ENCODE data around the gene TAAR1. TPM values are rescaled to one million over a fixed set of nuclear protein-coding genes. Genes with fewer than 3 reads are reported as not detected.
"Not testable (repeated sequence)": the region's sequence is repeated elsewhere in the genome, so short reads cannot be mapped to it uniquely, and the experiment has no call there.

Gene TAAR1
- total RNA-seq, 1 donor from 2014 or later: not detected

GRCh38 chr6:132664309-132665034 lies 5.5 kb upstream of the TAAR1 start:
- Histone ChIP-seq H3K27ac (ENCODE audit: low read depth, low read length) (no peak overlapping the region), H3K36me3 (ENCODE audit: control insufficient read depth in 3 of 3, insufficient read depth in 3 of 3, low read length in 3 of 3) (no peaks in the 10 kb centered on the region), H3K4me1 (ENCODE audit: control insufficient read depth in 3 of 3, insufficient read depth in 3 of 3, low read length in 3 of 3) (no peaks in the 10 kb centered on the region), H3K4me3 (ENCODE audit: low read length in 3 of 3) (no peak overlapping the region), H3K27me3 (ENCODE audit: control insufficient read depth in 3 of 3, insufficient read depth in 3 of 3, low read length in 3 of 3) (no peaks in the 10 kb centered on the region), H3K9ac (ENCODE audit: low read depth in 1 of 3, low read length in 3 of 3) (no peak overlapping the region), H3K9me3 (ENCODE audit: control insufficient read depth in 3 of 3, low read length in 3 of 3) (no peaks in the 10 kb centered on the region)

GRCh38 chr6:132663661-132664060 lies 4.7 kb upstream of the TAAR1 start:
- Histone ChIP-seq H3K4me1 (ENCODE audit: control insufficient read depth in 3 of 3, insufficient read depth in 3 of 3, low read length in 3 of 3) (no peaks in the 10 kb centered on the region), H3K27ac (ENCODE audit: low read depth, low read length) (no peak overlapping the region), H3K9ac (ENCODE audit: low read depth in 1 of 3, low read length in 3 of 3) (no peak overlapping the region), H3K36me3 (ENCODE audit: control insufficient read depth in 3 of 3, insufficient read depth in 3 of 3, low read length in 3 of 3) (no peaks in the 10 kb centered on the region), H3K4me3 (ENCODE audit: low read length in 3 of 3) (no peak overlapping the region), H3K9me3 (ENCODE audit: control insufficient read depth in 3 of 3, low read length in 3 of 3) (no peaks in the 10 kb centered on the region), H3K27me3 (ENCODE audit: control insufficient read depth in 3 of 3, insufficient read depth in 3 of 3, low read length in 3 of 3) (no peaks in the 10 kb centered on the region)

- H3K27me3 ChIP-seq (ENCODE audit: control insufficient read depth in 3 of 3, insufficient read depth in 3 of 3, low read length in 3 of 3): no peaks in the 10 kb centered on the region
- no peaks in the 10 kb centered on the region for H3K36me3 ChIP-seq (ENCODE audit: control insufficient read depth in 3 of 3, insufficient read depth in 3 of 3, low read length in 3 of 3)
- no peaks in the 10 kb centered on the region for H3K4me1 ChIP-seq (ENCODE audit: control insufficient read depth in 3 of 3, insufficient read depth in 3 of 3, low read length in 3 of 3)
- no peak overlapping the region for H3K9ac ChIP-seq (ENCODE audit: low read depth in 1 of 3, low read length in 3 of 3)
- no peak overlapping the region for H3K4me3 ChIP-seq (ENCODE audit: low read length in 3 of 3)
- H3K9me3 ChIP-seq (ENCODE audit: control insufficient read depth in 3 of 3, low read length in 3 of 3): no peaks in the 10 kb centered on the region
- H3K27ac ChIP-seq (ENCODE audit: low read depth, low read length): no peak overlapping the region
Observed at GRCh38 chr6:132661906-132662305, 2.9 kb upstream of the TAAR1 start.

- Histone ChIP-seq H3K9me3 (ENCODE audit: control insufficient read depth in 3 of 3, low read length in 3 of 3) (no peaks in the 10 kb centered on the region), H3K27me3 (ENCODE audit: control insufficient read depth in 3 of 3, insufficient read depth in 3 of 3, low read length in 3 of 3) (no peaks in the 10 kb centered on the region), H3K4me3 (ENCODE audit: low read length in 3 of 3) (no peak overlapping the region), H3K27ac (ENCODE audit: low read depth, low read length) (no peak overlapping the region), H3K4me1 (ENCODE audit: control insufficient read depth in 3 of 3, insufficient read depth in 3 of 3, low read length in 3 of 3) (no peaks in the 10 kb centered on the region), H3K36me3 (ENCODE audit: control insufficient read depth in 3 of 3, insufficient read depth in 3 of 3, low read length in 3 of 3) (no peaks in the 10 kb centered on the region), H3K9ac (ENCODE audit: low read depth in 1 of 3, low read length in 3 of 3) (no peak overlapping the region)
Observed at GRCh38 chr6:132651062-132651461, 7.9 kb downstream of the TAAR1 start.

GRCh38 chr6:132650429-132650828 lies 8.6 kb downstream of the TAAR1 start:
- Histone ChIP-seq H3K4me3 (ENCODE audit: low read length in 3 of 3) (no peak overlapping the region), H3K9ac (ENCODE audit: low read depth in 1 of 3, low read length in 3 of 3) (no peak overlapping the region), H3K27ac (ENCODE audit: low read depth, low read length) (no peak overlapping the region), H3K36me3 (ENCODE audit: control insufficient read depth in 3 of 3, insufficient read depth in 3 of 3, low read length in 3 of 3) (no peaks in the 10 kb centered on the region), H3K4me1 (ENCODE audit: control insufficient read depth in 3 of 3, insufficient read depth in 3 of 3, low read length in 3 of 3) (no peaks in the 10 kb centered on the region), H3K27me3 (ENCODE audit: control insufficient read depth in 3 of 3, insufficient read depth in 3 of 3, low read length in 3 of 3) (no peaks in the 10 kb centered on the region), H3K9me3 (ENCODE audit: control insufficient read depth in 3 of 3, low read length in 3 of 3) (no peaks in the 10 kb centered on the region)

- H3K9ac ChIP-seq (ENCODE audit: low read depth in 1 of 3, low read length in 3 of 3): no peak overlapping the region
- H3K36me3 ChIP-seq (ENCODE audit: control insufficient read depth in 3 of 3, insufficient read depth in 3 of 3, low read length in 3 of 3): no peaks in the 10 kb centered on the region
- H3K4me3 ChIP-seq (ENCODE audit: low read length in 3 of 3): no peak overlapping the region
- no peaks in the 10 kb centered on the region for H3K9me3 ChIP-seq (ENCODE audit: control insufficient read depth in 3 of 3, low read length in 3 of 3)
- H3K27me3 ChIP-seq (ENCODE audit: control insufficient read depth in 3 of 3, insufficient read depth in 3 of 3, low read length in 3 of 3): no peaks in the 10 kb centered on the region
- no peaks in the 10 kb centered on the region for H3K4me1 ChIP-seq (ENCODE audit: control insufficient read depth in 3 of 3, insufficient read depth in 3 of 3, low read length in 3 of 3)
- H3K27ac ChIP-seq (ENCODE audit: low read depth, low read length): no peak overlapping the region
Observed at GRCh38 chr6:132648828-132649227, 10.2 kb downstream of the TAAR1 start.

GRCh38 chr6:132648356-132648755 lies 10.6 kb downstream of the TAAR1 start:
- Histone ChIP-seq H3K9ac (ENCODE audit: low read depth in 1 of 3, low read length in 3 of 3) (no peak overlapping the region), H3K36me3 (ENCODE audit: control insufficient read depth in 3 of 3, insufficient read depth in 3 of 3, low read length in 3 of 3) (no peaks in the 10 kb centered on the region), H3K4me1 (ENCODE audit: control insufficient read depth in 3 of 3, insufficient read depth in 3 of 3, low read length in 3 of 3) (no peaks in the 10 kb centered on the region), H3K27ac (ENCODE audit: low read depth, low read length) (no peak overlapping the region), H3K9me3 (ENCODE audit: control insufficient read depth in 3 of 3, low read length in 3 of 3) (no peaks in the 10 kb centered on the region), H3K27me3 (ENCODE audit: control insufficient read depth in 3 of 3, insufficient read depth in 3 of 3, low read length in 3 of 3) (no peaks in the 10 kb centered on the region), H3K4me3 (ENCODE audit: low read length in 3 of 3) (no peak overlapping the region)

- no peak overlapping the region for H3K27ac ChIP-seq (ENCODE audit: low read depth, low read length)
- H3K9ac ChIP-seq (ENCODE audit: low read depth in 1 of 3, low read length in 3 of 3): no peak overlapping the region
- no peaks in the 10 kb centered on the region for H3K9me3 ChIP-seq (ENCODE audit: control insufficient read depth in 3 of 3, low read length in 3 of 3)
- H3K36me3 ChIP-seq (ENCODE audit: control insufficient read depth in 3 of 3, insufficient read depth in 3 of 3, low read length in 3 of 3): no peaks in the 10 kb centered on the region
- no peak overlapping the region for H3K4me3 ChIP-seq (ENCODE audit: low read length in 3 of 3)
- H3K4me1 ChIP-seq (ENCODE audit: control insufficient read depth in 3 of 3, insufficient read depth in 3 of 3, low read length in 3 of 3): no peaks in the 10 kb centered on the region
- no peaks in the 10 kb centered on the region for H3K27me3 ChIP-seq (ENCODE audit: control insufficient read depth in 3 of 3, insufficient read depth in 3 of 3, low read length in 3 of 3)
Observed at GRCh38 chr6:132643547-132643946, 15.4 kb downstream of the TAAR1 start.

- not testable (repeated sequence) for H3K4me3 ChIP-seq (ENCODE audit: low read length in 3 of 3); H3K27ac ChIP-seq (ENCODE audit: low read depth, low read length); H3K27me3 ChIP-seq (ENCODE audit: control insufficient read depth in 3 of 3, insufficient read depth in 3 of 3, low read length in 3 of 3); H3K36me3 ChIP-seq (ENCODE audit: control insufficient read depth in 3 of 3, insufficient read depth in 3 of 3, low read length in 3 of 3); H3K9ac ChIP-seq (ENCODE audit: low read depth in 1 of 3, low read length in 3 of 3); H3K4me1 ChIP-seq (ENCODE audit: control insufficient read depth in 3 of 3, insufficient read depth in 3 of 3, low read length in 3 of 3); H3K9me3 ChIP-seq (ENCODE audit: control insufficient read depth in 3 of 3, low read length in 3 of 3)
Observed at GRCh38 chr6:132637135-132637534, 21.8 kb downstream of the TAAR1 start.

GRCh38 chr6:132635906-132636305 lies 23.1 kb downstream of the TAAR1 start:
- not testable (repeated sequence) for H3K9me3 ChIP-seq (ENCODE audit: control insufficient read depth in 3 of 3, low read length in 3 of 3); H3K27me3 ChIP-seq (ENCODE audit: control insufficient read depth in 3 of 3, insufficient read depth in 3 of 3, low read length in 3 of 3); H3K4me3 ChIP-seq (ENCODE audit: low read length in 3 of 3); H3K27ac ChIP-seq (ENCODE audit: low read depth, low read length); H3K4me1 ChIP-seq (ENCODE audit: control insufficient read depth in 3 of 3, insufficient read depth in 3 of 3, low read length in 3 of 3); H3K36me3 ChIP-seq (ENCODE audit: control insufficient read depth in 3 of 3, insufficient read depth in 3 of 3, low read length in 3 of 3); H3K9ac ChIP-seq (ENCODE audit: low read depth in 1 of 3, low read length in 3 of 3)

Data from skeletal muscle tissue (tissue), 4 donors.